DND-41 (cell line): ENCODE results near the gene TMEM203.

Experiments used
- ATAC-seq: fragments of 200-7000 bp; cut with Tn5 transposase; 3 replicates; pipeline ENCODE4 v1.9.1; 2021; ENCODE audit warnings: low read depth; ENCODE audit not compliant: insufficient read depth
- DNase-seq: peaks from one replicate; pipeline ENCODE4 v3.0.0-alpha.2; 2020
- H2AFZ ChIP-seq: 2 replicates; pipeline ENCODE4 v1.6.0; 2012; ENCODE audit warnings: low read depth, low read length
- H3K27ac ChIP-seq: 2 replicates; pipeline ENCODE4 v1.5.1; 2012; ENCODE audit warnings: low read length, inconsistent platforms
- H3K27me3 ChIP-seq: fragments of 200-600 bp; sonication (generic); 2 replicates; pipeline ENCODE4 v1.6.0; 2012; ENCODE audit warnings: low read length, mild to moderate bottlenecking, inconsistent platforms; ENCODE audit not compliant: insufficient read depth, poor library complexity
- H3K36me3 ChIP-seq: 2 replicates; pipeline ENCODE4 v1.5.1; 2012; ENCODE audit warnings: low read length, inconsistent platforms; ENCODE audit not compliant: insufficient read depth
- H3K4me1 ChIP-seq: 2 replicates; pipeline ENCODE4 v1.5.1; 2012; ENCODE audit warnings: mild to moderate bottlenecking, low read length; ENCODE audit not compliant: insufficient read depth
- H3K4me2 ChIP-seq: 2 replicates; pipeline ENCODE4 v1.6.0; 2012; ENCODE audit warnings: mild to moderate bottlenecking, moderate library complexity, low read length, inconsistent platforms; ENCODE audit not compliant: insufficient read depth
- H3K4me3 ChIP-seq, 2 experiments: fragments of 200-600 bp in 1 of 2; shearing (Covaris generic) in 1 of 2; 2 replicates each; pipeline ENCODE4 v1.5.1; 2012 to 2016; ENCODE audit warnings: inconsistent platforms in 2 of 2, low read length in 2 of 2, mild to moderate bottlenecking in 2 of 2, low read depth in 1 of 2, moderate library complexity in 1 of 2
- H3K79me2 ChIP-seq: 2 replicates; pipeline ENCODE4 v1.6.0; 2012; ENCODE audit warnings: low read length, inconsistent platforms; ENCODE audit not compliant: insufficient read depth
- H3K9ac ChIP-seq: 2 replicates; pipeline ENCODE4 v1.6.0; 2012; ENCODE audit warnings: low read depth, mild to moderate bottlenecking, inconsistent platforms, low read length, moderate library complexity
- H3K9me3 ChIP-seq: 2 replicates; pipeline ENCODE4 v1.5.1; 2012; ENCODE audit warnings: low read length, moderate library complexity, mild to moderate bottlenecking, inconsistent platforms; ENCODE audit not compliant: insufficient read depth, severe bottlenecking
- H4K20me1 ChIP-seq: 2 replicates; pipeline ENCODE4 v1.6.0; 2012; ENCODE audit warnings: low read length; ENCODE audit not compliant: insufficient read depth
- EZH2 ChIP-seq: IDR thresholded peaks from 3 replicates; pipeline ENCODE4 v1.6.1; 2012; ENCODE audit warnings: borderline replicate concordance, low read depth, mild to moderate bottlenecking, moderate library complexity, low read length, inconsistent platforms; ENCODE audit not compliant: severe bottlenecking
- TF ChIP-seq, protein P1 (sequence below): IDR thresholded peaks from 2 replicates; pipeline ENCODE4 v1.5.1; 2012; ENCODE audit warnings: borderline replicate concordance, low read length, moderate library complexity, mild to moderate bottlenecking; ENCODE audit not compliant: poor library complexity, severe bottlenecking; ENCODE audit errors: extremely low read depth

The TMEM203 gene

DNA sequence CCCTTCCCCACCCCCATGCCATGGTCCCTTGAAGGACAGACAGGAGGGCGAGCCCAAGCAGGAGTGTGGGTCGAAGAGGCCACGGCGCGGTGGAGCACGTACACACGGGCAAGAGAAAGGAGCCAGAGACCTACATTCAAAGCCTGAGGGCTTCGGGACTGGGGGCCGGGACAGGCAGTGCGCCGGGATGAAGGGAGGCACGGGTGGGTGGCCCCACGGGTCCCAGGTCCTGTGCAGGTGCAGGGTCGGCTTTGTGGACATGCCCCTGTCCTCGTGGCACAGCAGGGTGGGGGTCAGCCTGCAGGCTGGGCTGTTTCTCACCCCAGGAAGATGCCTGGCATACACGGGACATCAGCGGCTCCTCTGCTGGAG is 45.4 kb downstream of the TMEM203 start:
- Histone ChIP-seq H3K9me3 (no peaks in the 10 kb centered on the region), H3K4me3 (no peak overlapping the region), H4K20me1 (peaks cover 9% of the 10 kb centered on the region; the same call in 1 of the 2 replicates), H2AFZ (no peak overlapping the region), H3K9ac (no peak overlapping the region), H3K27ac (no peak overlapping the region), H3K79me2 (no peaks in the 10 kb centered on the region), H3K36me3 (no peaks in the 10 kb centered on the region), H3K4me1 (no peaks in the 10 kb centered on the region), H3K4me2 (no peak overlapping the region), H3K27me3 (no peaks in the 10 kb centered on the region)
- no peak for DNase-seq
- ATAC-seq, result no peak
- TF ChIP-seq, protein P1, sequence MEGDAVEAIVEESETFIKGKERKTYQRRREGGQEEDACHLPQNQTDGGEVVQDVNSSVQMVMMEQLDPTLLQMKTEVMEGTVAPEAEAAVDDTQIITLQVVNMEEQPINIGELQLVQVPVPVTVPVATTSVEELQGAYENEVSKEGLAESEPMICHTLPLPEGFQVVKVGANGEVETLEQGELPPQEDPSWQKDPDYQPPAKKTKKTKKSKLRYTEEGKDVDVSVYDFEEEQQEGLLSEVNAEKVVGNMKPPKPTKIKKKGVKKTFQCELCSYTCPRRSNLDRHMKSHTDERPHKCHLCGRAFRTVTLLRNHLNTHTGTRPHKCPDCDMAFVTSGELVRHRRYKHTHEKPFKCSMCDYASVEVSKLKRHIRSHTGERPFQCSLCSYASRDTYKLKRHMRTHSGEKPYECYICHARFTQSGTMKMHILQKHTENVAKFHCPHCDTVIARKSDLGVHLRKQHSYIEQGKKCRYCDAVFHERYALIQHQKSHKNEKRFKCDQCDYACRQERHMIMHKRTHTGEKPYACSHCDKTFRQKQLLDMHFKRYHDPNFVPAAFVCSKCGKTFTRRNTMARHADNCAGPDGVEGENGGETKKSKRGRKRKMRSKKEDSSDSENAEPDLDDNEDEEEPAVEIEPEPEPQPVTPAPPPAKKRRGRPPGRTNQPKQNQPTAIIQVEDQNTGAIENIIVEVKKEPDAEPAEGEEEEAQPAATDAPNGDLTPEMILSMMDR, result no peak
- TF ChIP-seq EZH2, result no peak

DNA sequence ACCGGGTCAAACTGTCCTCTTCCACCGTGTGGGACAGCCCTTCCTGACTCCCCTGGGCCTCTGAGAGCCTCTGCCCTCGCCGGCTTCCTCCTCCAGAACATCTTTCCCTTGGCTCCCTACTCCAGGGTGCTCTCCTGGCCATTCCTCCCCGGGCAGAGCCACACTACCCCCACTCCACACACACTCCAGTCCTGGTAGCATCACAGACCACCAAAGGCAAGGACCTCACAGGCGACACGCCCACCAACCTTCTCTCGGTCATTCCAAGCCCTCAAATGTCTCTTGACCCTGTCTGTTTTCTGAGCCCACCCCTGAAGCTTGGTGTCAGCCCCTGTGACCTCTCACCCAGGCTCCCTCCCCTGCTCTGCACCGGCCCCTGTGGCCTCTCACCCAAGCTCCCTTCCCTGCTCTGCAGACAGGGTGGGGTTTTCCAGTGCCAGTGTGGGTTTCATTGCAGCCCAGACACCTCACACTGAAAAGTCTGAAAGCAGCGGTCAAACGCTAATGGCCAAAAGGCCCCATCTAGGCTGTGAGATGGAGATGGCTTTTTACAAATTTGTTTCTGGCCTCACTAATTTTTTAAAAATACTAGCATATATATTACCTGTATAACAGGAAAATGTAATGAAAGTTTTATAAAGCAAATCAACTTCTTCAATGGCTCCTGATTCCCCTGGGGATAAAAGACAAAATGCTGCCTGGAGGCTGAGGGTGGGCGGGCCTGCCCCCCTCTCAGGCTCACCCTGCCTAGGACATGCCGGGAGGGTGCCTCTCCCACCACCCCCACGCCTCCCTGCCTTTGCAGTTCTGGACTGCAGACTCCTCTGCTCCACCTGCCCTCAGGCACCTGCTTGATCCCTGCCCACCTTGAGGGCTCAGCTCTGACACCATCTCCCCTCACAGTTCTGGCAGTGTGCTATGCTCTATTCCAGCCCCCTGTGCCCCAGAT is 46.1 kb downstream of the TMEM203 start:
- H3K9me3 ChIP-seq, result no peaks in the 10 kb centered on the region
- H3K4me2 ChIP-seq, result no peak overlapping the region
- no peak overlapping the region for H2AFZ ChIP-seq
- no peak overlapping the region for H3K9ac ChIP-seq
- no peaks in the 10 kb centered on the region for H3K27me3 ChIP-seq
- ATAC-seq (no peak), DNase-seq (no peak)
- H3K36me3 ChIP-seq, result no peaks in the 10 kb centered on the region
- no peak overlapping the region for H3K4me3 ChIP-seq
- no peaks in the 10 kb centered on the region for H3K79me2 ChIP-seq
- H3K27ac ChIP-seq, result no peak overlapping the region
- peaks cover 9% of the 10 kb centered on the region; the same call in 1 of the 2 replicates for H4K20me1 ChIP-seq
- TF ChIP-seq EZH2, result no peak
- TF ChIP-seq, protein P1, result no peak
- no peaks in the 10 kb centered on the region for H3K4me1 ChIP-seq

DNA sequence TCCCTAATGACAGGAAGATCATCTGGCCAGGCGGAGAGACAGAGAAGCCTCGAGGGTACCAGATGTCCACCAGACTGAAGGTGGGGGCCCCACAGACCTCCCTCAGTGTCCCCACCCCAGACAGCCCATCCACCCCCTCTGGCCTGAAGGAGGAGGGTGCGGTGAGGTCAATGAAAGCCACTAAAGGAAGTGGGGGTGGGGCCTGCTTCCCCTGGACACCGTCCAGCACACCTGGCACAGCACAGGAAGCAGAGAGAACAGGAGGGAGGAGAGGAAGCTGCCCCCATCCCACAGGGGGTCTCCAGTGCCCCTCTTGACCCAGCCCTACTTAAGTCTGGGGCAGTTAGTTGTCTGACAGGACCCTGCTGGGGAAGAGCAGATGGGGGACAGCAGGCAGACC is 46.8 kb downstream of the TMEM203 start:
- Histone ChIP-seq H3K4me1 (no peaks in the 10 kb centered on the region), H3K9ac (no peak overlapping the region), H4K20me1 (peaks cover 9% of the 10 kb centered on the region; the same call in 1 of the 2 replicates), H3K79me2 (no peaks in the 10 kb centered on the region), H3K27me3 (no peaks in the 10 kb centered on the region), H3K36me3 (no peaks in the 10 kb centered on the region), H3K4me2 (no peak overlapping the region), H3K27ac (no peak overlapping the region), H3K9me3 (no peaks in the 10 kb centered on the region), H2AFZ (no peak overlapping the region), H3K4me3 (no peak overlapping the region)
- DNase-seq (no peak), ATAC-seq (no peak)
- no peak for TF ChIP-seq EZH2
- TF ChIP-seq, protein P1, result no peak
